CD14-positive monocyte (primary cell): Measurements from ENCODE around the gene DDX46. TPM values are rescaled to one million over a fixed set of nuclear protein-coding genes. Genes with fewer than 3 reads are reported as not detected.
A peak's percentile ranks its signal among the peaks of the same experiment; 100 is the strongest.

Experiments
- DNase-seq, 3 donors: peaks; one replicate each; pipeline ENCODE4 v3.0.0-alpha.2; 2011 to 2022
- H2AFZ ChIP-seq: 2 replicates; pipeline ENCODE4 v1.6.0; 2012; ENCODE audit warnings: mild to moderate bottlenecking, low read depth, low read length, inconsistent platforms; ENCODE audit not compliant: insufficient read depth, poor library complexity, severe bottlenecking
- H3K27ac ChIP-seq, 2 donors: 1 replicate in 1 of 2; 2 replicates in 1 of 2; pipeline ENCODE4 v1.5.1; 2012 to 2013; ENCODE audit warnings: low read length in 2 of 2, control low read depth in 1 of 2, inconsistent platforms in 1 of 2, low read depth in 1 of 2, mild to moderate bottlenecking in 1 of 2
- H3K27me3 ChIP-seq, 2 donors: one replicate each; pipeline versions ENCODE4 v1.6.0 to v1.6.1; 2011 to 2013; ENCODE audit warnings: low read length in 2 of 2; ENCODE audit not compliant: control insufficient read depth in 2 of 2, insufficient read depth in 2 of 2
- H3K36me3 ChIP-seq, 2 donors: replicated peaks in 1 of 2; 1 replicate in 1 of 2; 2 replicates in 1 of 2; pipeline versions ENCODE4 v1.5.1 to v1.6.1; 2012 to 2013; ENCODE audit warnings: low read length in 2 of 2, control low read depth in 1 of 2, inconsistent platforms in 1 of 2, mild to moderate bottlenecking in 1 of 2; ENCODE audit not compliant: insufficient read depth in 2 of 2, control insufficient read depth in 1 of 2
- H3K4me1 ChIP-seq, 2 donors: 1 replicate in 1 of 2; 2 replicates in 1 of 2; pipeline versions ENCODE4 v1.5.1 to v1.6.1; 2012 to 2013; ENCODE audit warnings: low read length in 2 of 2, control low read depth in 1 of 2, inconsistent platforms in 1 of 2, mild to moderate bottlenecking in 1 of 2, moderate library complexity in 1 of 2; ENCODE audit not compliant: insufficient read depth in 2 of 2, control insufficient read depth in 1 of 2
- H3K4me2 ChIP-seq: replicated peaks from 2 replicates; pipeline ENCODE3; 2012; ENCODE audit warnings: low read length, moderate library complexity, mild to moderate bottlenecking; ENCODE audit not compliant: poor library complexity, severe bottlenecking; ENCODE audit errors: extremely low read depth
- H3K4me3 ChIP-seq, 3 experiments: fragments of 200-600 bp in 1 of 3; sonication (generic) in 1 of 3; replicated peaks in 1 of 3; 1 replicate in 2 of 3; 2 replicates in 1 of 3; pipeline ENCODE4 v1.5.1; 2011 to 2013; ENCODE audit warnings: low read length in 3 of 3, mild to moderate bottlenecking in 3 of 3, control low read depth in 2 of 3, low read depth in 2 of 3, inconsistent platforms in 1 of 3, moderate library complexity in 1 of 3
- H3K79me2 ChIP-seq: 2 replicates; pipeline ENCODE4 v1.6.0; 2012; ENCODE audit warnings: mild to moderate bottlenecking, control low read depth, inconsistent platforms, low read length, moderate library complexity; ENCODE audit not compliant: insufficient read depth
- H3K9ac ChIP-seq: 2 replicates; pipeline ENCODE4 v1.6.0; 2017; ENCODE audit warnings: low read length, mild to moderate bottlenecking; ENCODE audit not compliant: insufficient read depth, poor library complexity, severe bottlenecking
- H3K9me3 ChIP-seq, 2 donors: replicated peaks in 1 of 2; 1 replicate in 1 of 2; 2 replicates in 1 of 2; pipeline versions ENCODE4 v1.5.1 to v1.6.1; 2012 to 2013; ENCODE audit warnings: low read length in 2 of 2, control low read depth in 1 of 2; ENCODE audit not compliant: control insufficient read depth in 1 of 2, insufficient read depth in 1 of 2
- H4K20me1 ChIP-seq: 2 replicates; pipeline ENCODE4 v1.6.0; 2012; ENCODE audit warnings: mild to moderate bottlenecking, low read length, control low read depth, moderate library complexity; ENCODE audit not compliant: insufficient read depth
- H3K27ac Mint-ChIP-seq, 7 donors: one replicate each; pipeline ENCODE4 v1.8.0; 2020; ENCODE audit warnings: mild to moderate bottlenecking in 7 of 7, mixed read lengths in 7 of 7, moderate library complexity in 6 of 7, inconsistent platforms in 2 of 7
- H3K27me3 Mint-ChIP-seq, 3 donors: one replicate each; pipeline ENCODE4 v1.8.0; 2021 to 2022; ENCODE audit warnings: low read depth in 3 of 3, mild to moderate bottlenecking in 3 of 3, mixed read lengths in 3 of 3, moderate library complexity in 3 of 3, inconsistent platforms in 1 of 3
- H3K36me3 Mint-ChIP-seq, 2 donors: one replicate each; pipeline ENCODE4 v1.8.0; 2020; ENCODE audit warnings: mixed read lengths in 2 of 2, inconsistent platforms in 1 of 2, mild to moderate bottlenecking in 1 of 2
- H3K4me1 Mint-ChIP-seq: one replicate; pipeline ENCODE4 v1.8.0; 2020; ENCODE audit warnings: mild to moderate bottlenecking, mixed read lengths
- H3K4me3 Mint-ChIP-seq, 2 donors: one replicate each; pipeline ENCODE4 v1.8.0; 2020; ENCODE audit warnings: mild to moderate bottlenecking in 2 of 2, mixed read lengths in 2 of 2, moderate library complexity in 1 of 2
- H3K9me3 Mint-ChIP-seq, 7 donors: one replicate each; pipeline ENCODE4 v1.8.0; 2020 to 2022; ENCODE audit warnings: mixed read lengths in 7 of 7, mild to moderate bottlenecking in 6 of 7, moderate library complexity in 6 of 7, inconsistent platforms in 2 of 7
- WGBS: methylation state at CpG from one replicate; pipeline ENCODE4 v1.1.5; 2013; ENCODE audit warnings: missing lambda C conversion rate; ENCODE audit not compliant: insufficient coverage; 5-methylcytosine and 5-hydroxymethylcytosine counted together
- intact Hi-C, 2 donors: fragments of 100-400 bp; cut with micrococcal nuclease; formaldehyde crosslinking; loops; one replicate each; pipeline versions ENCODE4 v1.15.0 to v1.15.1; 2023
- polyA plus RNA-seq, 3 donors: library from polyadenylated mRNA; depleted of rRNA in 1 of 3; unstranded in 2 of 3; stranded (reverse) in 1 of 3; fragments of 300-500 nt in 2 of 3; fragments of >200 nt in 1 of 3; fragmentation: Illumina TruSeq in 2 of 3; gene quantifications; 1 replicate in 2 of 3; 2 replicates in 1 of 3; pipeline ENCODE4 v1.2.3, GENCODE V29; 2012 to 2021
- TF ChIP-seq, protein P1 (sequence below): fragments of 200-600 bp; IDR thresholded peaks from one replicate; pipeline ENCODE4 v1.8.0; 2022; ENCODE audit warnings: antibody characterized with exemption, mild to moderate bottlenecking

Gene DDX46
- polyA plus RNA-seq, 3 donors = 7.6 to 22.3 (median 11.8) TPM

DNA sequence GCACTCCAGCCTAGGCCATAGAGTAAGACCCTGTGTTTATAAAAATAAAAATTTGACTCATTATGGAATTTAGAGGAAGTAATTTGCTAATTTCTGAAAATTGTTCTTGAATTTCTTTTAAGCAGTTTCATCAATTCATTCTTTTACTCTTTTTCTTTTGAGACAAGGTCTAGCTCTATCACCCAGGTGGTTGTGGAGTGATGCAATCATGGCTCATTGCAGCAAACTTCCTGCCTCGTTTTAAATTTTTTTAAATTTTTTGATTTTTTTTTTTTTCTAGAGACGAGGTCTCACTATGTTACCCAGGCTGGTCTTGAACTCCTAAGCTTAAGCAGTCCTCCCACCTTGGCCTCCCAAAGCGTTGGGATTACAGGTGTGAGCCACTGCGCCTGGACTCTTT lies 23.3 kb upstream of the DDX46 start:
- Mint-ChIP-seq H3K4me3 (no peak overlapping the region), H3K36me3 (no peaks in the 10 kb centered on the region), H3K9me3 (peaks cover 0 to 6% (median 0%) of the 10 kb centered on the region in 7 donors)

DNA sequence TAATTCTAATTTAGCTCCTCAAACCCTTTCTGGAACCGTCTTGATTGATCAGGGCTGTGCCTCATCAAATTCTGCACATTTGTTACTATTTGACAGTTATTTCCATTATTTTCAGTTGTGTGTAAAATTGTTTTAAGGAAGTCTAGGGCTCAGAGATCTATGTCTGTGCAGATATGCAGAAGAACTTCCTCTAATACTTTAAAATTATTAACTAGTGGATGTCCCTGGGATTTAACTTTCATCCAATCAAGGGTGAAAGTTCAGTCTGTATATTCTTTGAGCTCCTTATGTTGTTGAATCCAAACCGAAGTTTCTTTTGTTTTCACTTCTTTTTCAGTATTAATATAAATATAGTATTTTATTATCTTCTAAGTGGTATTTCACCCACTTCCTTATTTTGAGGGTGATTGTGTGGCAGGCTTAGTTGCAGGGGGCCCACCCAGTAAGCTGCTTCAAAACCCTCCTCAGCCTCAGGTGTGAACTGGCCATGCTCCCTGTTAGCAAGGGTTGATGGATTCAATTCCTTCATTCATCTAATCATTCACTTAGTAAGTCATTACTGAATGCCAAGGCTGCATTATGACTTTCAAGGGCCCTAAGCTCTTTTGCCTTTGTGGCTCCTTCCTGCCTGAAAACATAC lies 22.3 kb upstream of the DDX46 start:
- Mint-ChIP-seq H3K27ac (peak overlapping the region; percentile 46 to 94 (median 71)), H3K36me3 (peaks cover 4 to 5% of the 10 kb centered on the region in 2 donors), H3K4me3 (no peak overlapping the region), H3K4me1 (peaks cover 36% of the 10 kb centered on the region), H3K27me3 (no peaks in the 10 kb centered on the region), H3K9me3 (peaks cover 0 to 6% (median 0%) of the 10 kb centered on the region in 7 donors)
- Histone ChIP-seq H2AFZ (peak overlapping the region; percentile 66), H3K36me3 (peaks cover 0 to 4% of the 10 kb centered on the region in 2 donors), H3K4me2 (peak overlapping the region; percentile 24), H3K9me3 (no peaks in the 10 kb centered on the region), H3K27ac (peak overlapping the region; percentile 43 to 61), H3K4me1 (peaks cover 43 to 49% of the 10 kb centered on the region in 2 donors), H3K9ac (no peak overlapping the region), H3K27me3 (no peaks in the 10 kb centered on the region), H3K79me2 (peaks cover 26% of the 10 kb centered on the region), H3K4me3 (peak overlapping the region in 1 of 3 experiments; percentile 36), H4K20me1 (no peaks in the 10 kb centered on the region)
- DNase-seq = peak; percentile 15 to 38 (median 21)
- no CpG with 5 or more reads among the region's 2 CpGs for WGBS
- intact Hi-C loops = loop anchor here (5.0 to 10.0 kb wide), 3 partner anchors 81 to 136 kb away; partner anchors contain the start of genes SEC24A (in 1 of the 2) and TXNDC15 (in 1 of the 2)
- TF ChIP-seq, protein P1, sequence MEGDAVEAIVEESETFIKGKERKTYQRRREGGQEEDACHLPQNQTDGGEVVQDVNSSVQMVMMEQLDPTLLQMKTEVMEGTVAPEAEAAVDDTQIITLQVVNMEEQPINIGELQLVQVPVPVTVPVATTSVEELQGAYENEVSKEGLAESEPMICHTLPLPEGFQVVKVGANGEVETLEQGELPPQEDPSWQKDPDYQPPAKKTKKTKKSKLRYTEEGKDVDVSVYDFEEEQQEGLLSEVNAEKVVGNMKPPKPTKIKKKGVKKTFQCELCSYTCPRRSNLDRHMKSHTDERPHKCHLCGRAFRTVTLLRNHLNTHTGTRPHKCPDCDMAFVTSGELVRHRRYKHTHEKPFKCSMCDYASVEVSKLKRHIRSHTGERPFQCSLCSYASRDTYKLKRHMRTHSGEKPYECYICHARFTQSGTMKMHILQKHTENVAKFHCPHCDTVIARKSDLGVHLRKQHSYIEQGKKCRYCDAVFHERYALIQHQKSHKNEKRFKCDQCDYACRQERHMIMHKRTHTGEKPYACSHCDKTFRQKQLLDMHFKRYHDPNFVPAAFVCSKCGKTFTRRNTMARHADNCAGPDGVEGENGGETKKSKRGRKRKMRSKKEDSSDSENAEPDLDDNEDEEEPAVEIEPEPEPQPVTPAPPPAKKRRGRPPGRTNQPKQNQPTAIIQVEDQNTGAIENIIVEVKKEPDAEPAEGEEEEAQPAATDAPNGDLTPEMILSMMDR = no peak

More for the DNA sequence above, 23.3 kb upstream of the DDX46 start:
- intact Hi-C loops = loop anchor here (5.0 to 10.0 kb wide), 3 partner anchors 80 to 137 kb away; partner anchors contain the start of genes SEC24A (in 1 of the 2) and TXNDC15 (in 1 of the 2)
- no peak overlapping the region for H2AFZ ChIP-seq
- no peaks in the 10 kb centered on the region for H3K27me3 ChIP-seq
- no peak for DNase-seq
- peak overlapping the region; percentile 15 to 61 for H3K27ac ChIP-seq
- Mint-ChIP-seq H3K27ac (peak overlapping the region in 2 of 7 donors; percentile 61 to 68), H3K27me3 (no peaks in the 10 kb centered on the region), H3K4me1 (peaks cover 36% of the 10 kb centered on the region)
- no peak overlapping the region for H3K9ac ChIP-seq
- no peaks in the 10 kb centered on the region for H3K36me3 ChIP-seq
- TF ChIP-seq, protein P1 = no peak
- 61% methylated on average over 3 of the region's 4 CpGs for WGBS
- peaks cover 43 to 49% of the 10 kb centered on the region in 2 donors for H3K4me1 ChIP-seq
- H3K79me2 ChIP-seq = peaks cover 15% of the 10 kb centered on the region
- H4K20me1 ChIP-seq = no peaks in the 10 kb centered on the region
- no peaks in the 10 kb centered on the region for H3K9me3 ChIP-seq
- H3K4me3 ChIP-seq = no peak overlapping the region
- H3K4me2 ChIP-seq = no peak overlapping the region
